Measurements from ENCODE around the gene LAD1. TPM values are rescaled to one million over a fixed set of nuclear protein-coding genes. Genes with fewer than 3 reads are reported as not detected.
A peak's percentile ranks its signal among the peaks of the same experiment; 100 is the strongest.

LAD1 gene
- total RNA-seq, 2 donors from 2014 or later = 13.5 to 13.6 TPM

- Histone ChIP-seq H3K27ac (ENCODE audit: low read depth, low read length) (no peak overlapping the region), H3K9ac (ENCODE audit: extremely low read depth, low read length, poor library complexity, severe bottlenecking) (no peak overlapping the region), H3K27me3 (ENCODE audit: control insufficient read depth, insufficient read depth, low read length, poor library complexity, severe bottlenecking) (no peaks in the 10 kb centered on the region), H3K9me3 (ENCODE audit: control insufficient read depth, low read length) (no peaks in the 10 kb centered on the region), H3K36me3 (ENCODE audit: control insufficient read depth, insufficient read depth, low read length) (no peaks in the 10 kb centered on the region), H3K4me1 (ENCODE audit: control insufficient read depth, insufficient read depth, low read length) (no peaks in the 10 kb centered on the region), H3K4me3 (ENCODE audit: low read length) (no peak overlapping the region)
- WGBS, 2 experiments (ENCODE audit: insufficient coverage in 1 of 2, insufficient read length in 1 of 2) = 45 to 50% methylated on average over 9 to 11 of the region's 11 CpGs
- Mint-ChIP-seq H3K36me3 (ENCODE audit: low read depth) (no peaks in the 10 kb centered on the region), H3K4me3 (no peak overlapping the region), H3K27ac (no peak overlapping the region), H3K4me1 (peaks cover 2% of the 10 kb centered on the region), H3K27me3 (ENCODE audit: insufficient read depth) (no peaks in the 10 kb centered on the region), H3K9me3 (no peaks in the 10 kb centered on the region)
- TF ChIP-seq, protein P1, sequence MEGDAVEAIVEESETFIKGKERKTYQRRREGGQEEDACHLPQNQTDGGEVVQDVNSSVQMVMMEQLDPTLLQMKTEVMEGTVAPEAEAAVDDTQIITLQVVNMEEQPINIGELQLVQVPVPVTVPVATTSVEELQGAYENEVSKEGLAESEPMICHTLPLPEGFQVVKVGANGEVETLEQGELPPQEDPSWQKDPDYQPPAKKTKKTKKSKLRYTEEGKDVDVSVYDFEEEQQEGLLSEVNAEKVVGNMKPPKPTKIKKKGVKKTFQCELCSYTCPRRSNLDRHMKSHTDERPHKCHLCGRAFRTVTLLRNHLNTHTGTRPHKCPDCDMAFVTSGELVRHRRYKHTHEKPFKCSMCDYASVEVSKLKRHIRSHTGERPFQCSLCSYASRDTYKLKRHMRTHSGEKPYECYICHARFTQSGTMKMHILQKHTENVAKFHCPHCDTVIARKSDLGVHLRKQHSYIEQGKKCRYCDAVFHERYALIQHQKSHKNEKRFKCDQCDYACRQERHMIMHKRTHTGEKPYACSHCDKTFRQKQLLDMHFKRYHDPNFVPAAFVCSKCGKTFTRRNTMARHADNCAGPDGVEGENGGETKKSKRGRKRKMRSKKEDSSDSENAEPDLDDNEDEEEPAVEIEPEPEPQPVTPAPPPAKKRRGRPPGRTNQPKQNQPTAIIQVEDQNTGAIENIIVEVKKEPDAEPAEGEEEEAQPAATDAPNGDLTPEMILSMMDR (conservative IDR thresholded peaks at IDR 0.05) = peak; percentile 96
- DNase-seq = peak; percentile 97
Measured at GRCh38 chr1:201408176-201408833, 9.2 kb upstream of the LAD1 start.

- Mint-ChIP-seq H3K27ac (no peak overlapping the region), H3K4me1 (peaks cover 2% of the 10 kb centered on the region), H3K4me3 (no peak overlapping the region), H3K9me3 (no peaks in the 10 kb centered on the region), H3K27me3 (ENCODE audit: insufficient read depth) (no peaks in the 10 kb centered on the region), H3K36me3 (ENCODE audit: low read depth) (no peaks in the 10 kb centered on the region)
- Histone ChIP-seq H3K4me3 (ENCODE audit: low read length) (no peak overlapping the region), H3K27ac (ENCODE audit: low read depth, low read length) (no peak overlapping the region), H3K9me3 (ENCODE audit: control insufficient read depth, low read length) (no peaks in the 10 kb centered on the region), H3K27me3 (ENCODE audit: control insufficient read depth, insufficient read depth, low read length, poor library complexity, severe bottlenecking) (peaks cover 8% of the 10 kb centered on the region), H3K4me1 (ENCODE audit: control insufficient read depth, insufficient read depth, low read length) (no peaks in the 10 kb centered on the region), H3K9ac (ENCODE audit: extremely low read depth, low read length, poor library complexity, severe bottlenecking) (no peak overlapping the region), H3K36me3 (ENCODE audit: control insufficient read depth, insufficient read depth, low read length) (no peaks in the 10 kb centered on the region)
- 84 to 93% methylated on average over 2 to 8 of the region's 8 CpGs for WGBS, 2 experiments (ENCODE audit: insufficient coverage in 1 of 2, insufficient read length in 1 of 2)
- TF ChIP-seq, protein P1 (conservative IDR thresholded peaks at IDR 0.05) = no peak
- DNase-seq = no peak
Measured at GRCh38 chr1:201406831-201407406, 7.8 kb upstream of the LAD1 start.

DNA sequence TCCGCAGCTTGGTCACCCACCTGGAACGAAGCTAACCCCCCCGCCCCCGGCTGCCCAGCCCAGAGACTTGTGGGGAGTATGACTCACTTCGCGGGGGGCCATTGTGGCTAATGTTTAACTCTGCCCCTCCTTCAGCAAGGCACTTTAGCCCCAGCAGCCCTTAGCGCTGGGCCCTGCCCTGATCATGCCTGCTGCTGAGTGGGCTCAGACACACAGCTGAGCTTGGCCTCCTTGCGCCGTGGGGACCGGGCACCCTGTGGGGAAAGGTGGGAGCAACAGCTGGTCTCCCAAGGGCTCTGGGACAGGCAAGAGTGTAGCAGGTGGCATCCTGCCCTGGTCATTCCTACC is 6.3 kb upstream of the LAD1 start:
- Histone ChIP-seq H3K4me1 (ENCODE audit: control insufficient read depth, insufficient read depth, low read length) (no peaks in the 10 kb centered on the region), H3K9me3 (ENCODE audit: control insufficient read depth, low read length) (no peaks in the 10 kb centered on the region), H3K4me3 (ENCODE audit: low read length) (no peak overlapping the region), H3K9ac (ENCODE audit: extremely low read depth, low read length, poor library complexity, severe bottlenecking) (no peak overlapping the region), H3K27ac (ENCODE audit: low read depth, low read length) (no peak overlapping the region), H3K27me3 (ENCODE audit: control insufficient read depth, insufficient read depth, low read length, poor library complexity, severe bottlenecking) (peaks cover 22% of the 10 kb centered on the region), H3K36me3 (ENCODE audit: control insufficient read depth, insufficient read depth, low read length) (no peaks in the 10 kb centered on the region)
- Mint-ChIP-seq H3K4me3 (no peak overlapping the region), H3K9me3 (no peaks in the 10 kb centered on the region), H3K27me3 (ENCODE audit: insufficient read depth) (peaks cover 10% of the 10 kb centered on the region), H3K27ac (no peak overlapping the region), H3K4me1 (peaks cover 2% of the 10 kb centered on the region), H3K36me3 (ENCODE audit: low read depth) (no peaks in the 10 kb centered on the region)
- 76 to 85% methylated on average over 4 to 10 of the region's 10 CpGs for WGBS, 2 experiments (ENCODE audit: insufficient coverage in 1 of 2, insufficient read length in 1 of 2)
- DNase-seq = no peak
- TF ChIP-seq, protein P1 (conservative IDR thresholded peaks at IDR 0.05) = no peak

Data from endodermal cell (in vitro differentiated cells).